Activated T-cell treated with anti-CD3 and anti-CD28 coated beads, Interleukin-2, amount 50 U/mL, for 72 hours (primary cell): Measurements from ENCODE around the gene CBR1. TPM values are rescaled to one million over a fixed set of nuclear protein-coding genes. Genes with fewer than 3 reads are reported as not detected.
A peak's percentile ranks its signal among the peaks of the same experiment; 100 is the strongest.
"Not testable (repeated sequence)": the region's sequence is repeated elsewhere in the genome, so short reads cannot be mapped to it uniquely, and the experiment has no call there.

Experiments
- ATAC-seq, 2 donors: fragments of 150-1000 bp; cut with Tn5 transposase; replicated peaks in 1 of 2; 2 replicates each; pipeline ENCODE4 v1.10.0; 2021; ENCODE audit warnings: moderate library complexity in 2 of 2, mild to moderate bottlenecking in 1 of 2
- DNase-seq, 2 donors: peaks; one replicate each; pipeline ENCODE4 v3.0.0; 2021 to 2022; ENCODE audit warnings: mixed read lengths in 1 of 2
- H3K27ac Mint-ChIP-seq: one replicate; pipeline ENCODE4 v1.8.0; 2022; ENCODE audit warnings: mild to moderate bottlenecking, moderate library complexity, mixed read lengths
- H3K27me3 Mint-ChIP-seq: one replicate; pipeline ENCODE4 v1.8.0; 2022; ENCODE audit warnings: low read depth, mixed read lengths
- H3K36me3 Mint-ChIP-seq, 2 donors: one replicate each; pipeline ENCODE4 v1.8.0; 2022; ENCODE audit warnings: mixed read lengths in 2 of 2, mild to moderate bottlenecking in 1 of 2; ENCODE audit not compliant: insufficient read depth in 2 of 2
- H3K4me1 Mint-ChIP-seq: one replicate; pipeline ENCODE4 v1.8.0; 2022; ENCODE audit warnings: low read depth, mixed read lengths
- H3K4me3 Mint-ChIP-seq, 2 donors: one replicate each; pipeline ENCODE4 v1.8.0; 2022; ENCODE audit warnings: mild to moderate bottlenecking in 2 of 2, mixed read lengths in 2 of 2, moderate library complexity in 2 of 2
- H3K9me3 Mint-ChIP-seq, 2 donors: one replicate each; pipeline ENCODE4 v1.8.0; 2022; ENCODE audit warnings: mixed read lengths in 2 of 2
- total RNA-seq, 2 donors: library from RNA; stranded (reverse); gene quantifications; one replicate each; pipeline ENCODE4 v1.2.3, GENCODE V29; 2022

The CBR1 gene
- total RNA-seq, 2 donors from 2014 or later: 17.0 to 38.5 TPM

GRCh38 chr21:36060159-36060921 is 9.5 kb upstream of the CBR1 start, which contains the start of gene SETD4:
SETD4 (minus strand) TSS chr21:36060526; CDS start chr21:36058888, 1,638 bp downstream.
- Mint-ChIP-seq H3K27me3 (no peaks in the 10 kb centered on the region), H3K4me3 (peak within 1 kb of the TSS; percentile 91 to 94), H3K4me1 (peaks cover 25% of the 10 kb centered on the region), H3K36me3 (peaks cover 3 to 8% of the 10 kb centered on the region in 2 donors), H3K27ac (peak within 1 kb of the TSS; percentile 98), H3K9me3 (no peaks in the 10 kb centered on the region)
- DNase-seq (peak; percentile 94 to 95), ATAC-seq (peak; percentile 89 to 92)

GRCh38 chr21:36061445-36061844 is 8.4 kb upstream of the CBR1 start:
- H3K4me3 Mint-ChIP-seq: peak overlapping the region; percentile 16 to 42
- H3K9me3 Mint-ChIP-seq: no peaks in the 10 kb centered on the region
- ATAC-seq: no peak
- no peak for DNase-seq
- H3K36me3 Mint-ChIP-seq: peaks cover 3 to 8% of the 10 kb centered on the region in 2 donors
- peaks cover 36% of the 10 kb centered on the region for H3K4me1 Mint-ChIP-seq
- H3K27ac Mint-ChIP-seq: no peak overlapping the region
- no peaks in the 10 kb centered on the region for H3K27me3 Mint-ChIP-seq

- no peak for DNase-seq
- no peaks in the 10 kb centered on the region for H3K27me3 Mint-ChIP-seq
- H3K4me3 Mint-ChIP-seq: no peak overlapping the region
- H3K36me3 Mint-ChIP-seq: peaks cover 0 to 1% of the 10 kb centered on the region in 2 donors
- peaks cover 24% of the 10 kb centered on the region for H3K4me1 Mint-ChIP-seq
- ATAC-seq: no peak
- H3K27ac Mint-ChIP-seq: no peak overlapping the region
- H3K9me3 Mint-ChIP-seq: no peaks in the 10 kb centered on the region
Observed at GRCh38 chr21:36063375-36064084, 6.3 kb upstream of the CBR1 start.

- peaks cover 2 to 4% of the 10 kb centered on the region in 2 donors for H3K9me3 Mint-ChIP-seq
- H3K36me3 Mint-ChIP-seq: peaks cover 4 to 6% of the 10 kb centered on the region in 2 donors
- DNase-seq (no peak), ATAC-seq (no peak)
- peaks cover 21% of the 10 kb centered on the region for H3K4me1 Mint-ChIP-seq
- H3K4me3 Mint-ChIP-seq: no peak overlapping the region
- peak overlapping the region; percentile 3 for H3K27ac Mint-ChIP-seq
- no peaks in the 10 kb centered on the region for H3K27me3 Mint-ChIP-seq
Observed at GRCh38 chr21:36064085-36064460, 5.8 kb upstream of the CBR1 start.

GRCh38 chr21:36065497-36066036 is 4.3 kb upstream of the CBR1 start:
- peaks cover 6 to 9% of the 10 kb centered on the region in 2 donors for H3K36me3 Mint-ChIP-seq
- H3K27ac Mint-ChIP-seq: peak overlapping the region; percentile 43
- DNase-seq (peak; percentile 24 to 27), ATAC-seq (peak; percentile 19 to 28)
- no peak overlapping the region for H3K4me3 Mint-ChIP-seq
- no peaks in the 10 kb centered on the region for H3K27me3 Mint-ChIP-seq
- peaks cover 4 to 5% of the 10 kb centered on the region in 2 donors for H3K9me3 Mint-ChIP-seq
- peaks cover 36% of the 10 kb centered on the region for H3K4me1 Mint-ChIP-seq

- H3K4me1 Mint-ChIP-seq: peaks cover 51% of the 10 kb centered on the region
- ATAC-seq (no peak), DNase-seq (no peak)
- peaks cover 4 to 5% of the 10 kb centered on the region in 2 donors for H3K9me3 Mint-ChIP-seq
- no peaks in the 10 kb centered on the region for H3K27me3 Mint-ChIP-seq
- no peak overlapping the region for H3K27ac Mint-ChIP-seq
- peak overlapping the region; percentile 90 to 92 for H3K4me3 Mint-ChIP-seq
- peaks cover 11 to 28% of the 10 kb centered on the region in 2 donors for H3K36me3 Mint-ChIP-seq
Observed at GRCh38 chr21:36068748-36069398, 951 bp upstream of the CBR1 start.

- ATAC-seq: no peak
- peak overlapping the region; percentile 90 to 92 for H3K4me3 Mint-ChIP-seq
- H3K9me3 Mint-ChIP-seq: peaks cover 4 to 5% of the 10 kb centered on the region in 2 donors
- no peak overlapping the region for H3K27ac Mint-ChIP-seq
- H3K27me3 Mint-ChIP-seq: no peaks in the 10 kb centered on the region
- peaks cover 50% of the 10 kb centered on the region for H3K4me1 Mint-ChIP-seq
- peaks cover 11 to 28% of the 10 kb centered on the region in 2 donors for H3K36me3 Mint-ChIP-seq
- no peak for DNase-seq
Observed at GRCh38 chr21:36070999-36071398, 1.2 kb downstream of the CBR1 start.

GRCh38 chr21:36072453-36073162 is 2.8 kb downstream of the CBR1 start:
- H3K27me3 Mint-ChIP-seq: no peaks in the 10 kb centered on the region
- H3K9me3 Mint-ChIP-seq: peaks cover 4 to 5% of the 10 kb centered on the region in 2 donors
- H3K27ac Mint-ChIP-seq: no peak overlapping the region
- no peak overlapping the region for H3K4me3 Mint-ChIP-seq
- peaks cover 56% of the 10 kb centered on the region for H3K4me1 Mint-ChIP-seq
- ATAC-seq (no peak), DNase-seq (no peak)
- peaks cover 11 to 28% of the 10 kb centered on the region in 2 donors for H3K36me3 Mint-ChIP-seq

GRCh38 chr21:36073181-36073580 is 3.4 kb downstream of the CBR1 start:
- peaks cover 11 to 28% of the 10 kb centered on the region in 2 donors for H3K36me3 Mint-ChIP-seq
- H3K9me3 Mint-ChIP-seq: peaks cover 4 to 5% of the 10 kb centered on the region in 2 donors
- ATAC-seq (no peak), DNase-seq (no peak)
- no peak overlapping the region for H3K27ac Mint-ChIP-seq
- H3K27me3 Mint-ChIP-seq: no peaks in the 10 kb centered on the region
- no peak overlapping the region for H3K4me3 Mint-ChIP-seq
- H3K4me1 Mint-ChIP-seq: peaks cover 60% of the 10 kb centered on the region

- Mint-ChIP-seq H3K4me1 (peaks cover 65% of the 10 kb centered on the region), H3K36me3 (peaks cover 8 to 26% of the 10 kb centered on the region in 2 donors)
- DNase-seq, ATAC-seq, H3K27me3 Mint-ChIP-seq, H3K4me3 Mint-ChIP-seq, H3K9me3 Mint-ChIP-seq, H3K27ac Mint-ChIP-seq: not testable (repeated sequence)
Observed at GRCh38 chr21:36073911-36074310, 4.1 kb downstream of the CBR1 start.

- Mint-ChIP-seq H3K9me3 (peaks cover 0 to 2% of the 10 kb centered on the region in 2 donors), H3K36me3 (peaks cover 6 to 20% of the 10 kb centered on the region in 2 donors), H3K27ac (no peak overlapping the region), H3K27me3 (no peaks in the 10 kb centered on the region), H3K4me3 (no peak overlapping the region), H3K4me1 (peaks cover 65% of the 10 kb centered on the region)
- DNase-seq (no peak), ATAC-seq (no peak)
Observed at GRCh38 chr21:36075171-36075570, 5.3 kb downstream of the CBR1 start.

- H3K9me3 Mint-ChIP-seq: peaks cover 0 to 2% of the 10 kb centered on the region in 2 donors
- peak overlapping the region; percentile 36 to 51 for H3K4me3 Mint-ChIP-seq
- H3K27me3 Mint-ChIP-seq: no peaks in the 10 kb centered on the region
- H3K4me1 Mint-ChIP-seq: peaks cover 57% of the 10 kb centered on the region
- H3K27ac Mint-ChIP-seq: peak overlapping the region; percentile 12
- DNase-seq (no peak), ATAC-seq (peak; percentile 31 to 52)
- H3K36me3 Mint-ChIP-seq: peaks cover 6 to 16% of the 10 kb centered on the region in 2 donors
Observed at GRCh38 chr21:36075953-36076352, 6.1 kb downstream of the CBR1 start.
